Ishikawa (cell line): ENCODE data around the gene DAAM1.

Experiments used
- CEBPB ChIP-seq: IDR thresholded peaks from 2 replicates; pipeline ENCODE4 v1.6.1; 2012
- CREB1 ChIP-seq: IDR thresholded peaks from 2 replicates; pipeline ENCODE4 v1.6.1; 2012; ENCODE audit warnings: low read depth
- FOXM1 ChIP-seq: IDR thresholded peaks from 2 replicates; pipeline ENCODE4 v1.6.1; 2012; ENCODE audit warnings: low read depth, borderline replicate concordance
- NFIC ChIP-seq: IDR thresholded peaks from 2 replicates; pipeline ENCODE4 v1.6.1; 2012
- REST ChIP-seq: IDR thresholded peaks from 2 replicates; pipeline ENCODE4 v1.6.1; 2012; ENCODE audit warnings: low read depth, mild to moderate bottlenecking
- TAF1 ChIP-seq: IDR thresholded peaks from 2 replicates; pipeline ENCODE4 v1.6.1; 2012; ENCODE audit warnings: low read depth, mild to moderate bottlenecking
- TCF12 ChIP-seq: IDR thresholded peaks from 2 replicates; pipeline ENCODE4 v1.6.1; 2012; ENCODE audit warnings: low read depth
- YY1 ChIP-seq: IDR thresholded peaks from 2 replicates; pipeline ENCODE4 v1.6.1; 2012; ENCODE audit warnings: low read depth

GRCh38 chr14:59406454-59407245, 218.2 kb downstream of the DAAM1 start:
- TF ChIP-seq REST: no peak
- TF ChIP-seq CEBPB: no peak
- TF ChIP-seq FOXM1: no peak
- TF ChIP-seq CREB1: no peak
- no peak for TF ChIP-seq YY1
- TF ChIP-seq TCF12: no peak
- no peak for TF ChIP-seq TAF1
- no peak for TF ChIP-seq NFIC
